HG03558 (cell line): Measurements from ENCODE around the gene C4orf50.

Source experiments
- ATAC-seq: cut with Tn5 transposase; IDR thresholded peaks from one replicate; pipeline ENCODE4 v1.9.1; 2021; ENCODE audit warnings: moderate number of reproducible peaks; ENCODE audit not compliant: unreplicated experiment; ENCODE audit errors: extremely low read depth

C4orf50 gene

GRCh38 chr4:6044276-6044675 is 26.0 kb upstream of the C4orf50 start:
- ATAC-seq = no peak

DNA sequence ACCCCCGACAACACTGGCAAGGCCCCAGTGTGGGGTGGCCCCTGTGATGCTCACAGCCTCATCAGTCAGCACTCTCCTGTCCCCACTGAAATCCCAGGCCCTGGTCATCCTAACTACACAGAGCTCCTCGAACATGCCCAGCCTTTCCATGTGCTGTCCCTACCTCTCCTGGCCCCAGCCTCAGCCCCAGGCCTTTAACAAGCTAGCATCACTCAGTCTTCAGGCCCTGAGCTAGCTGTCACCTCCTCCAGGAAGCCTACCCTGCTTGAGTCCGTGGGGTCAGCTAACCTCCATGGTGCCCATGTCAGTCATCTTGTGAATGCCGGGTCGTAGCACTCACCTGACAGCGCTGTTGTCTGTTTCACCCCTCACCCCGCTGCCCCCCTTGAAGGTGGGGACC is 25.6 kb upstream of the C4orf50 start:
- no peak for ATAC-seq

- no peak for ATAC-seq
Measured at GRCh38 chr4:6043188-6043587, 25.0 kb upstream of the C4orf50 start.

GRCh38 chr4:6042293-6043063 is 24.2 kb upstream of the C4orf50 start:
- no peak for ATAC-seq

DNA sequence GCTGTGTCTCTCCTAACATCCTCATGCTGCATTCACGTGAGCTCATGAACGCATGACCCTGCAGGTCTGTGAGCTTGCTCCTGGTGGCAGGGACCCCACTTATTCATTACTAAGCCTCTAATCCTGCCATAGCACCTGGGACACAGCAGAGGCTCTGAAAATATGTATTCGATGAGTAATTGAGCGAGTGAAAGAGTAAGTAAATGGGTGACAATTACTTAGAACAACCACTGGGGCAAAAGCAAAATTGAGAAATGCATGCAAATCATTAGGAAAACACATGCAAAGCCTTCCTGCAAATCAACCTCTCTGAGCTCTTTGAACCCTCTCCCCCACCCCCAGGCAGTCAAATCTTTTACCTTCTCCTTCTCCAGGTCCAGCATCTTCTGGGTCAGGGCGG is 23.6 kb upstream of the C4orf50 start:
- ATAC-seq = no peak

GRCh38 chr4:6038711-6039110 is 20.5 kb upstream of the C4orf50 start:
- ATAC-seq = no peak

- no peak for ATAC-seq
Measured at GRCh38 chr4:6035786-6036185, 17.6 kb upstream of the C4orf50 start.

DNA sequence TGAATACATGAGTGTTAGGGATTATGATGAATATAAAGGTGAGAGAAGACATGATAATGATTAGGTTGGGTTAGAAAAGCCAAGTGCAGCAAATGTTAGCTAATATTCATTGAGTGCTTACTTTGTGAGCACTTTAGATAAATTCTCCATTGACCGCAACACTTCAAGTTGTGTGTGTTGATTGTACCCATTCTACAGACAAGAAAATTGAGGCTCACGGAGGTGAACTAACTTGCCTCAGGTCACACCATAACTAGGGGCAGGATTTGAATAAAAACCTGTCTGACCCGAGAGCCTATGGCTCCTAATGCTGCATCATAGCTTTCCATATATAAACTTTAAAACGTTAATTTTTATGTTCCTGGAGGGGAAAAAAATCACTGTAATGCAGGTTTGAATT is 15.2 kb upstream of the C4orf50 start:
- ATAC-seq = no peak

DNA sequence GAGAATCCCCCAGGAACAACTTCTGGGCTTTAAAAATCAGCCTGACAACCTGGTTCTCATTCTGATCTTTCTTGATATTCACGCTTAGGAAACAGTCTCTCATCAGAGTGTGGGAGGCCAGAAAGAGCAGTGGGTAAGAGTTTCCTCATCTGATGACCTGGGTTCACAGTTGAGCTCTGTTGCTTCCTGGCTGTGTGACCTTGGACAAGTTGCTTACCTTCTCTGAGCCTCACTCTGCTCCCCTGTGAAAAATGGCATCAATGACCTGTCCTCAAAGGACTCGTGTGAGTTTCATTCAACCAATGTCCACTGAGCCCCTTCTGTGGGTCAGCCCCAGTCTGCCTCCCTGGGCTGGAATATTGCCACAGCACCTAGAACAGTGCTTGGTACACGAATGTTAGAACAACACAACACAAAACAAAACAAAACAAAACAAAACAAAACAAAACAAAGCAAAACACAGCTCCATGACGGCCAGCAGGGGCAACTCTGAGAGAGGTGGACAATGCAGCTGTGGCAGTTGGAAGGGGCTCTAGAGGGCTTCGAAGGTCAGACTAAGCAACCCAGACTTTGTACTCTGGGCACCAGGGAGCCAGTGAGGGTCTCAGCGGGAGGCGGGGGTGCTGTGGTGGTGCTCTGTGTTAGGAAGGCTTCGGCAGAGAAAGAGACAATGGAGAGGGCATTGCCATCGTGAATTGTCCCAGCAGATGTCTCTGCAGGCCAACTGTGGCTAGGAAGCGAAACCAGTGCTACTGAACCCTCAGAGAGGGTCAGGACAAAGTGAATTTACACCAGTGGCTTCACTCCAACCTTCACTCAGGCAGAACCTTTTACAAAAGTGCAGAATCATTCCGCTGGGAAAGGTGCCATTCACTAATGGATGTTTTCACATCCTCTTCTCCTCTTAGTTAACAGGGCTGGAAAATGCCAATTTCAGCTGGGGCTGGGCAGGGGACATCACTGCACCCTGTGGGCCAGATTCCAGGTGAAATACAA is 14.3 kb upstream of the C4orf50 start:
- no peak for ATAC-seq

GRCh38 chr4:6031846-6032245 is 13.6 kb upstream of the C4orf50 start:
- no peak for ATAC-seq

DNA sequence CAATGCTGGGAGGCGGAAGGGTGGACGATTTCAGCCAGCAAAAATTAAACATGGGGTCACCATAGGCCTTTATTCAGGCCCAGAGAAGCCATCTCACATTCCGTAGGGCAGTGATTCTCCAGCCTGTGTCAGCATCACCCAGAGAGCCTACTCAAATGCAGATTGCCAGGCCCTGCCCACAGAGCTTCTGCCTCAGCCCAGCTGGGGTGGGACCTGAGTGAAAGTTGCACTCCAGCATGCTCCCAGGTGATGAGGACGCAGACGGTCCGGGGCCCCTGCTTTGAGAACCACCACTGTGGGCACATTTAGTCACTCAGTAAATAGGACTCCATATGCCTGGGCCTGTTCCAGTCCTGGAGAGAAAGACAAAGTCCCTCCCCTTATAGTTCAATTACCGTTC is 12.4 kb upstream of the C4orf50 start:
- no peak for ATAC-seq

- ATAC-seq = no peak
Measured at GRCh38 chr4:6029254-6029653, 11.0 kb upstream of the C4orf50 start.

DNA sequence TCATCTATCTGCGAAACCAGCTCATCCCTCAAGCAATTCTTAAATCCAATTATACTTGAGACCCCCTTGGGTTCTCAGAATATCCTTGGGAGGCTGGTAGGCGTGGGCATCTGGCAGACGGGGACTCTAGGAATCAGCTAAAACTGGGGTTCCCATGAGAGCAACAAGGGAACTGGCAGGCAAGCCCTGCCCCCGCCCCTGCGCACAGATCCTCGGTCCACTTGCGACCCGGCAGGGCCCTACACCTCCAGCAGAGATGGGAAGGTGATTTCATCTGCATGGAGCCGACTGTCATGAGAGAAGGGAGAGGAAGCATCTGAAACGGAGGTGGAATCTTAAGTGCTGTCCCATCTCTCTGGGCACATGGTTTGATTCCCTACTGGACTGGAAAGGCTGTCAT is 9.9 kb upstream of the C4orf50 start:
- no peak for ATAC-seq

- no peak for ATAC-seq
Measured at GRCh38 chr4:6027392-6027791, 9.2 kb upstream of the C4orf50 start.

DNA sequence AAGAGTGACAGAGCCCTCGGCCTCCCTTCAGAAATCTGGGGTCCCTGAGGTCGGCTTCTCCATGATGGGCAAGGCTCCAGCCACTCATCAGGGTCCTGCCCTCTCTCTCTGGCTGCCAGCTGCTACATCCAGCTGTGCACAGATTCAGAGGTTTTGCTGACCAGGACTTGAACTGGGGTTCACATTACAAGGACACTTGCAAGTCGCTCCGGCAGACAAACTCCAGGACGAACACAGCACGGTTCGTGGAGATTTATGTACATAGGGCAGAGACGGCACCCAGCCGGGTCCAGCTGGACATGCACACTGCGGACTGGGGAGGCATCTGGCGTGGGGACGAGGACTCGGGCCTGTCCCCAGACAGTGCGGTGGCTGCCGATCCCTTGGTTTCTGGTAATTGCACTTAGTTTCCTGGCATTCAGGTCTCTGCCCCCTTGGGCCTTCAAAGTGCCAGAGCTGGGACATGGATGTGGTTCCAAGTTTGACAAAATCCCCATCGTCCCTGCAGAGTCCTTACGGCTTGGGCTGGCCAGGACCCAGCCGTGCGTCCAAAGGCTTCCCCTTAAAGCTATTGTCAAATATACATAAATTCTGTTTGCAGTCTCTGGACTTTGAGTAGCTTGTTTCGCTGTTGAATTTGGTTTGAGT is 6.2 kb upstream of the C4orf50 start:
- ATAC-seq = no peak

DNA sequence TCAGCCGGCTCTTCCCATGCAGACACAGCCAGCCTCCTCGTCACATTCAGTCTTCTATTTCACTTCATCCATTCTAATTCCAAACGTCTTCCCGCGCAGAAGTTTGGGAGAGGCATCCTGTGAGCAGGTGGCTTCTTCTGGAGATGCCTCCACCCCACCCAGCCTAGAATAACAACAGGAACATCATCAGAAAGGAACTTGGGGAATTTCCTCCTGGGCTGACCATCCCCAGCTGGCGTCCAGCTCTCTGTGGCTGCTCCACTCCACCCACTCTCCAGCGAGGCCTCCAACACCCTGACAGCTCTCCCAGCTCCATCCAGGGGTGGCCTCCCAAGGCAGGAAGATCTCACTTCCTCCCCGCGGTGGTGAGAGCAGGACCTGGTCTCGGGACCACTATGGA is 5.5 kb upstream of the C4orf50 start:
- ATAC-seq = no peak

DNA sequence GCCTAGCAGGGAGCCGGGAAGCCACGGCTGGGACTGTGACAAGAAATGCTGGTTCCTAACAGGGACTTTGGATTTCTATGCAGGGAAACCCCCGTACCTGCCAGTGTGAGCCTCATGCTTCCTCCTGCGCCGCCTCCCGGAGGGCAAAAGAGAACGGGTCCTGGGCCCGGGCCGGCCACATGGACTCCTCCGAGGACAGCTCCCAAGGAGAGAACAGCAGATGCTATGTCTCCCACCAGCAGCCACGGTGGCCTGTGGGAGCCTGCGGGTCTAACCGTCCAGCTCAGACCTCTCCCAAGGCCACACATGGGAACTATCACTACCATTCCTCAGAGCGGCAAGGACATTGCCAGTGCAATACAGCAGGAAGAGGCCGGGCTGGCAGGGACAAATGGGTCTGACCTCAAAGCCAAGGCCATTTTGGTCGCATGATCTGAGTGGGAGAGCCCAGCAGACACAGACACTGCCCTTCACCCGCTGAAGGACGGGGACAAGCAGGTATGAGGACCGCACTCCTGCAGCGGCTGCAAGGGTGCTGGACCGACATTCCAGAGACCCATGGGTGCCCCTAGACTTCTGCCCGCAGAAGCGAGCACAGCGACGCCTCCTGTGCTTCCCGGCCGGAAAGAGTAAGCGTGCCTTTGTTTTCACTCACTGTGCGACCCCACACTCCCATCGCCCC is 4.5 kb upstream of the C4orf50 start:
- ATAC-seq = no peak

- ATAC-seq = no peak
Measured at GRCh38 chr4:6021831-6022606, 3.8 kb upstream of the C4orf50 start.

GRCh38 chr4:6020613-6021012 is 2.4 kb upstream of the C4orf50 start:
- ATAC-seq = no peak
